NB4 (cell line): ENCODE measurements around the gene HES4.

Source experiments
- CTCF ChIP-seq: IDR thresholded peaks from one replicate; pipeline ENCODE4 v1.5.1; 2012; ENCODE audit warnings: low read depth, low read length
- POLR2A ChIP-seq: IDR thresholded peaks from 2 replicates; pipeline ENCODE4 v1.6.1; 2011; ENCODE audit warnings: mild to moderate bottlenecking; ENCODE audit not compliant: insufficient read length; ENCODE audit errors: extremely low read depth

GRCh38 chr1:991895-992294 lies 8.0 kb downstream of the HES4 start:
- TF ChIP-seq CTCF (no peak), POLR2A (no peak)
